GM21737 (cell line): ENCODE data around the gene TMEM229B.

Experiments used
- ATAC-seq: cut with Tn5 transposase; IDR thresholded peaks from one replicate; pipeline ENCODE4 v1.9.1; 2021; ENCODE audit warnings: mild to moderate bottlenecking, moderate library complexity; ENCODE audit not compliant: unreplicated experiment

Gene TMEM229B

GRCh38 chr14:67426983-67427606 is 61.4 kb downstream of the TMEM229B start:
- no peak for ATAC-seq

- ATAC-seq, result no peak
These were observed 62.4 kb downstream of the TMEM229B start for GRCh38 chr14:67426161-67426560.

- no peak for ATAC-seq
These were observed 62.9 kb downstream of the TMEM229B start for GRCh38 chr14:67425608-67426007.

- ATAC-seq, result no peak
These were observed 64.0 kb downstream of the TMEM229B start for GRCh38 chr14:67424539-67424938.

GRCh38 chr14:67423424-67423823 is 65.1 kb downstream of the TMEM229B start:
- no peak for ATAC-seq

- no peak for ATAC-seq
These were observed 66.9 kb downstream of the TMEM229B start for GRCh38 chr14:67421356-67422224.
